A673 (cell line): ENCODE data around the gene SMAD3.

Experiments used
- EZH2 ChIP-seq: fragments of 200-600 bp; sonication (generic); IDR thresholded peaks from 2 replicates; pipeline ENCODE4 v1.6.1; 2017; ENCODE audit warnings: borderline replicate concordance, low read depth, mild to moderate bottlenecking, mixed read lengths, antibody characterized with exemption, low read length; ENCODE audit not compliant: poor library complexity, severe bottlenecking
- TF ChIP-seq, protein P1 (sequence below): fragments of 300-800, 200-600 bp; sonication (generic); conservative IDR thresholded peaks from 2 replicates; pipeline ENCODE4 v1.5.1; 2017; ENCODE audit warnings: low read depth, mild to moderate bottlenecking, antibody characterized with exemption, low read length, moderate library complexity, mixed read lengths

DNA sequence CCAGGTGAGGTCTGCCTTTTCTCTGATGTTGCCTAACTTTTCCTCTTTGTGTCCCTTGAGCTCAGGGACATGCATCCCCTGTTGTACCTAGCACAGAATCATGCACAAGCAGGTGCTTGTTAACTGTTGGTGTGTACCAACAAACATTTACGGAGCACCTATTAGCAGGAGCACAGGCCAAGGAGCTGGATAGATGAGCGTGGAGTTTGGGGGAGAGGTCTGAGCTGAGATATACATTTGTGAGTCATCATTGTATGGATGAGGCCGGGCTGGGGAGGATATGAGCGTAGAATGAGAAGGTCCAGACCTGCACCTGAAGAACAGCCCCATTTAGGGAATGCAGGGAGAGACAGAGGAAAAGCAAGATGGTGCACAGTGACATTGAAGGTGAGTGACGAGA is 53.4 kb downstream of the SMAD3 start:
- TF ChIP-seq, protein P1, sequence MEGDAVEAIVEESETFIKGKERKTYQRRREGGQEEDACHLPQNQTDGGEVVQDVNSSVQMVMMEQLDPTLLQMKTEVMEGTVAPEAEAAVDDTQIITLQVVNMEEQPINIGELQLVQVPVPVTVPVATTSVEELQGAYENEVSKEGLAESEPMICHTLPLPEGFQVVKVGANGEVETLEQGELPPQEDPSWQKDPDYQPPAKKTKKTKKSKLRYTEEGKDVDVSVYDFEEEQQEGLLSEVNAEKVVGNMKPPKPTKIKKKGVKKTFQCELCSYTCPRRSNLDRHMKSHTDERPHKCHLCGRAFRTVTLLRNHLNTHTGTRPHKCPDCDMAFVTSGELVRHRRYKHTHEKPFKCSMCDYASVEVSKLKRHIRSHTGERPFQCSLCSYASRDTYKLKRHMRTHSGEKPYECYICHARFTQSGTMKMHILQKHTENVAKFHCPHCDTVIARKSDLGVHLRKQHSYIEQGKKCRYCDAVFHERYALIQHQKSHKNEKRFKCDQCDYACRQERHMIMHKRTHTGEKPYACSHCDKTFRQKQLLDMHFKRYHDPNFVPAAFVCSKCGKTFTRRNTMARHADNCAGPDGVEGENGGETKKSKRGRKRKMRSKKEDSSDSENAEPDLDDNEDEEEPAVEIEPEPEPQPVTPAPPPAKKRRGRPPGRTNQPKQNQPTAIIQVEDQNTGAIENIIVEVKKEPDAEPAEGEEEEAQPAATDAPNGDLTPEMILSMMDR = no peak
- no peak for TF ChIP-seq EZH2
